H1 (cell line): Measurements from ENCODE around the gene CLEC16A. TPM values are rescaled to one million over a fixed set of nuclear protein-coding genes. Genes with fewer than 3 reads are reported as not detected.

Source experiments
- CTCF ChIA-PET: fragments of 300-600 bp; sonication (Branson Sonifier 250); formaldehyde crosslinking; loops from one replicate; lab custom pipeline; 2021; ENCODE audit not compliant: partially characterized antibody; lab: Charles Lee
- POLR2A ChIA-PET: fragments of 300-600 bp; sonication (Branson Sonifier 250); formaldehyde crosslinking; loops from one replicate; lab custom pipeline; 2021; ENCODE audit warnings: inconsistent platforms; ENCODE audit not compliant: partially characterized antibody; lab: Charles Lee
- DNase-seq, 2 experiments: peaks; one replicate each; pipeline versions ENCODE4 v3.0.0 to v3.0.0-alpha.2; 2010 to 2022; ENCODE audit warnings: low spot score in 2 of 2, low read depth in 1 of 2, mixed read lengths in 1 of 2
- FAIRE-seq: peaks from 2 replicates; lab custom pipeline; 2011; peaks lifted over from hg19 to GRCh38; lab: Jason Lieb, UNC
- H2AFZ ChIP-seq: 2 replicates; pipeline ENCODE4 v1.8.1; 2012; ENCODE audit warnings: low read length, inconsistent platforms
- H2AK5ac ChIP-seq: 2 replicates; pipeline ENCODE4 v1.6.1; 2013; ENCODE audit warnings: low read depth, low read length
- H2BK120ac ChIP-seq: replicated peaks from 2 replicates; pipeline ENCODE3; 2013; ENCODE audit warnings: low read depth, low read length, inconsistent platforms
- H2BK12ac ChIP-seq: 2 replicates; pipeline ENCODE4 v1.6.1; 2013; ENCODE audit warnings: low read depth, low read length
- H2BK15ac ChIP-seq: 2 replicates; pipeline ENCODE4 v1.6.1; 2013; ENCODE audit warnings: low read length
- H2BK20ac ChIP-seq: 2 replicates; pipeline ENCODE4 v1.6.1; 2013; ENCODE audit warnings: low read length
- H2BK5ac ChIP-seq: 2 replicates; pipeline ENCODE4 v1.6.1; 2013; ENCODE audit warnings: low read depth, low read length
- H3K14ac ChIP-seq: 2 replicates; pipeline ENCODE4 v1.6.1; 2013; ENCODE audit warnings: inconsistent platforms; ENCODE audit not compliant: insufficient read length
- H3K18ac ChIP-seq: 2 replicates; pipeline ENCODE4 v1.6.1; 2013; ENCODE audit warnings: low read length; ENCODE audit errors: extremely low read depth
- H3K23ac ChIP-seq: 2 replicates; pipeline ENCODE4 v1.6.1; 2013; ENCODE audit warnings: inconsistent platforms; ENCODE audit not compliant: insufficient read length
- H3K23me2 ChIP-seq: 2 replicates; pipeline ENCODE4 v1.6.1; 2013; ENCODE audit warnings: low read depth, low read length
- H3K27ac ChIP-seq: 2 replicates; pipeline ENCODE4 v1.6.1; 2011; ENCODE audit warnings: low read depth, low read length, inconsistent platforms
- H3K27me3 ChIP-seq, 4 experiments: replicated peaks in 1 of 4; 1 replicate in 1 of 4; 2 replicates in 3 of 4; pipeline versions ENCODE4 v1.6.1 to v1.8.1; 2011 to 2013; ENCODE audit warnings: low read length in 3 of 4, mild to moderate bottlenecking in 3 of 4, inconsistent platforms in 2 of 4, mixed read lengths in 2 of 4, moderate library complexity in 1 of 4; ENCODE audit not compliant: control insufficient read depth in 3 of 4, insufficient read depth in 3 of 4; ENCODE audit errors: extremely low read depth in 1 of 4
- H3K36me3 ChIP-seq, 4 experiments: 2 replicates each; pipeline versions ENCODE4 v1.6.1 to v1.8.1; 2011 to 2013; ENCODE audit warnings: mild to moderate bottlenecking in 4 of 4, low read length in 3 of 4, moderate library complexity in 2 of 4, control low read depth in 1 of 4, inconsistent platforms in 1 of 4; ENCODE audit not compliant: insufficient read depth in 4 of 4, control insufficient read depth in 2 of 4
- H3K4ac ChIP-seq: replicated peaks from 2 replicates; pipeline ENCODE3; 2013; ENCODE audit warnings: low read length, low read depth, mixed read lengths, inconsistent platforms; ENCODE audit not compliant: insufficient read length
- H3K4me1 ChIP-seq, 4 experiments: replicated peaks in 1 of 4; 1 replicate in 1 of 4; 2 replicates in 3 of 4; pipeline versions ENCODE4 v1.6.1 to v1.8.1; 2011 to 2013; ENCODE audit warnings: low read length in 3 of 4, inconsistent platforms in 2 of 4, mixed read lengths in 1 of 4; ENCODE audit not compliant: insufficient read depth in 4 of 4, control insufficient read depth in 3 of 4
- H3K4me2 ChIP-seq, 2 experiments: 2 replicates each; pipeline versions ENCODE4 v1.6.1 to v1.8.1; 2011 to 2013; ENCODE audit warnings: low read depth in 2 of 2, low read length in 2 of 2, control low read depth in 1 of 2, inconsistent platforms in 1 of 2, mild to moderate bottlenecking in 1 of 2; ENCODE audit not compliant: insufficient read depth in 1 of 2
- H3K4me3 ChIP-seq, 4 experiments: fragments of 200-600, 300-600 bp in 1 of 4; sonication (generic), shearing (Covaris generic), sonication (Bioruptor Twin) in 1 of 4; 2 replicates each; pipeline versions ENCODE4 v1.5.1 to v1.8.1; 2011 to 2016; ENCODE audit warnings: low read length in 4 of 4, low read depth in 3 of 4, control low read depth in 2 of 4, inconsistent platforms in 2 of 4, mild to moderate bottlenecking in 2 of 4, mixed read lengths in 1 of 4, moderate library complexity in 1 of 4; ENCODE audit not compliant: insufficient read depth in 2 of 4; ENCODE audit errors: extremely low read depth in 1 of 4
- H3K56ac ChIP-seq: replicated peaks from 2 replicates; pipeline ENCODE3; 2013; ENCODE audit warnings: low read depth, mild to moderate bottlenecking, mixed read lengths, low read length, inconsistent platforms; ENCODE audit not compliant: insufficient read length
- H3K79me1 ChIP-seq: 2 replicates; pipeline ENCODE4 v1.6.1; 2013; ENCODE audit warnings: low read depth, low read length, control low read depth
- H3K79me2 ChIP-seq, 2 experiments: 2 replicates each; pipeline versions ENCODE4 v1.6.1 to v1.8.1; 2012 to 2013; ENCODE audit warnings: low read length in 2 of 2, mild to moderate bottlenecking in 2 of 2, inconsistent platforms in 1 of 2; ENCODE audit not compliant: insufficient read depth in 2 of 2, control insufficient read depth in 1 of 2
- H3K9ac ChIP-seq, 4 experiments: replicated peaks in 1 of 4; 1 replicate in 1 of 4; 2 replicates in 3 of 4; pipeline versions ENCODE4 v1.6.1 to v1.8.1; 2011 to 2013; ENCODE audit warnings: low read depth in 3 of 4, low read length in 3 of 4, control low read depth in 2 of 4, mild to moderate bottlenecking in 2 of 4, moderate library complexity in 2 of 4, inconsistent platforms in 1 of 4; ENCODE audit errors: extremely low read depth in 1 of 4
- H3K9me3 ChIP-seq, 2 experiments: 2 replicates each; pipeline versions ENCODE4 v1.6.1 to v1.8.1; 2012 to 2013; ENCODE audit warnings: mild to moderate bottlenecking in 2 of 2, moderate library complexity in 2 of 2, control low read depth in 1 of 2, inconsistent platforms in 1 of 2, low read depth in 1 of 2, low read length in 1 of 2, mixed read lengths in 1 of 2; ENCODE audit not compliant: insufficient read depth in 2 of 2
- H4K20me1 ChIP-seq, 2 experiments: replicated peaks in 1 of 2; 2 replicates each; pipeline versions ENCODE3 to v1.8.1; 2011 to 2013; ENCODE audit warnings: inconsistent platforms in 2 of 2, low read length in 2 of 2, mild to moderate bottlenecking in 1 of 2; ENCODE audit not compliant: insufficient read depth in 2 of 2, control insufficient read depth in 1 of 2
- H4K5ac ChIP-seq: 2 replicates; pipeline ENCODE4 v1.6.1; 2013; ENCODE audit warnings: low read length, low read depth, mixed read lengths, inconsistent platforms; ENCODE audit not compliant: insufficient read length
- H4K8ac ChIP-seq: 2 replicates; pipeline ENCODE4 v1.8.0; 2013; ENCODE audit warnings: mild to moderate bottlenecking, moderate library complexity, low read length, inconsistent platforms; ENCODE audit not compliant: insufficient read depth; ENCODE audit errors: extremely low read depth
- H4K91ac ChIP-seq: replicated peaks from 2 replicates; pipeline ENCODE3; 2013; ENCODE audit warnings: low read length, mixed read lengths, inconsistent platforms; ENCODE audit not compliant: insufficient read length
- ATF3 ChIP-seq: IDR thresholded peaks from 2 replicates; pipeline ENCODE4 v1.6.1; 2011; ENCODE audit warnings: low read depth, mild to moderate bottlenecking, low read length; ENCODE audit not compliant: insufficient read depth
- BRCA1 ChIP-seq: IDR thresholded peaks from 2 replicates; pipeline ENCODE4 v1.6.1; 2012; ENCODE audit warnings: low read depth, low read length, improper control_type of control experiment
- EGR1 ChIP-seq: IDR thresholded peaks from 2 replicates; pipeline ENCODE4 v1.6.1; 2011; ENCODE audit warnings: low read depth, low read length, borderline replicate concordance
- RAD21 ChIP-seq, 2 experiments: IDR thresholded peaks in 1 of 2; conservative IDR thresholded peaks in 1 of 2; 2 replicates each; pipeline ENCODE4 v1.6.1; 2011; ENCODE audit warnings: low read depth in 2 of 2, low read length in 2 of 2, improper control_type of control experiment in 1 of 2, inconsistent platforms in 1 of 2, mild to moderate bottlenecking in 1 of 2, moderate library complexity in 1 of 2
- SIX5 ChIP-seq: IDR thresholded peaks from 2 replicates; pipeline ENCODE4 v1.6.1; 2011; ENCODE audit warnings: mild to moderate bottlenecking, low read depth, low read length
- SP2 ChIP-seq: IDR thresholded peaks from 2 replicates; pipeline ENCODE4 v1.6.1; 2012; ENCODE audit warnings: mild to moderate bottlenecking, low read length, inconsistent platforms
- WGBS, 2 experiments: shearing (Covaris generic) in 1 of 2; methylation state at CpG; one replicate each; pipeline versions ENCODE4 v1.1.6 to v1.1.7; 2013 to 2015; ENCODE audit warnings: low lambda C conversion rate in 2 of 2, mixed read lengths in 2 of 2, inconsistent platforms in 1 of 2, low coverage in 1 of 2, missing lambda C conversion rate in 1 of 2; ENCODE audit not compliant: insufficient replicate concordance in 2 of 2, insufficient coverage in 1 of 2, insufficient read length in 1 of 2; ENCODE audit errors: extremely low coverage in 1 of 2, missing lambda C conversion rate in 1 of 2; 5-methylcytosine and 5-hydroxymethylcytosine counted together
- polyA plus RNA-seq, 7 experiments: library from polyadenylated mRNA; depleted of rRNA in 3 of 7; stranded (reverse) in 5 of 7; unstranded in 2 of 7; fragments of >200 nt in 5 of 7; fragments of 200-250 nt in 2 of 7; gene quantifications; 1 replicate in 5 of 7; 2 replicates in 1 of 7; 4 replicates in 1 of 7; pipeline versions ENCODE4 v1.2.1 to v1.2.3, GENCODE V29; 2011 to 2013; ENCODE audit warnings: missing spikeins in 2 of 7, mixed read lengths in 2 of 7
- total RNA-seq: library from RNA; stranded (reverse); fragmentation: NEBNext Ultra II Directional; extraction: Animal tissue kit (Norgen Biotek cat#: 25700); gene quantifications from 2 replicates; pipeline ENCODE4 v1.2.1, GENCODE V29; 2021
- TF ChIP-seq, protein P1 (sequence below), 3 experiments: IDR thresholded peaks; 1 replicate in 2 of 3; 2 replicates in 1 of 3; pipeline versions ENCODE4 v1.5.1 to v1.6.1; 2011; ENCODE audit warnings: low read length in 3 of 3, mild to moderate bottlenecking in 3 of 3, inconsistent platforms in 2 of 3, low read depth in 1 of 3, moderate library complexity in 1 of 3; ENCODE audit not compliant: insufficient read depth in 1 of 3; ENCODE audit errors: control extremely low read depth in 1 of 3

The CLEC16A gene
- total and polyA plus RNA-seq, 2 of the 8 experiments (the other 6 are each of a cell fraction or from before 2014, with no cell fraction given), result 7.6 to 19.3 TPM

GRCh38 chr16:10981697-10982216 is 37.4 kb downstream of the CLEC16A start:
- no peaks in the 10 kb centered on the region; a peak in 1 of 8 replicates for H3K36me3 ChIP-seq
- CTCF ChIA-PET, result interaction anchor here (0.7 to 6.2 kb wide), 11 partner anchors 8 to 405 kb away, joined by 3 to 67 read pairs (median 4); no protein-coding TSS in a partner anchor
- H3K27ac ChIP-seq, result no peak overlapping the region
- H3K4me1 ChIP-seq, result 0 out of 7 replicates have a peak, but pooled peaks cover 0 to 2% (median 0%) of the 10 kb centered on the region in 4 experiments
- no peak overlapping the region for H2BK20ac ChIP-seq
- H3K23ac ChIP-seq, result no peak overlapping the region
- 73% methylated on average over 4 of the region's 4 CpGs; no CpG with 5 or more reads in 1 of the 2 experiments for WGBS, 2 experiments
- no peaks in the 10 kb centered on the region for H3K9me3 ChIP-seq
- no peak overlapping the region for H3K4me2 ChIP-seq
- no peak overlapping the region for H3K9ac ChIP-seq
- H2BK120ac ChIP-seq, result no peak overlapping the region
- no peak overlapping the region for H2BK15ac ChIP-seq
- peak in 1 of 2 experiments; percentile 69 for DNase-seq
- no peak for FAIRE-seq
- H2BK12ac ChIP-seq, result no peak overlapping the region
- H4K91ac ChIP-seq, result no peak overlapping the region
- no peak overlapping the region for H3K4me3 ChIP-seq
- H2AK5ac ChIP-seq, result no peak overlapping the region
- H3K27me3 ChIP-seq, result no peaks in the 10 kb centered on the region
- H4K20me1 ChIP-seq, result peaks cover 0 to 3% of the 10 kb centered on the region in 2 experiments
- H2BK5ac ChIP-seq, result no peak overlapping the region
- no peak overlapping the region for H4K5ac ChIP-seq
- no peak overlapping the region for H3K18ac ChIP-seq
- H3K79me1 ChIP-seq, result no peaks in the 10 kb centered on the region
- H2AFZ ChIP-seq, result no peak overlapping the region
- TF ChIP-seq EGR1 (peak; percentile 82), SIX5 (no peak), BRCA1 (no peak), SP2 (peak; percentile 57; the same call in 1 of the 2 replicates), RAD21 (IDR thresholded peaks at IDR 0.05 in 1 of 2, conservative IDR thresholded peaks at IDR 0.05 in 1 of 2; ENCODE audit: low read depth in 2 of 2, low read length in 2 of 2) (peak; percentile 52 to 66), ATF3 (no peak)
- TF ChIP-seq, protein P1, sequence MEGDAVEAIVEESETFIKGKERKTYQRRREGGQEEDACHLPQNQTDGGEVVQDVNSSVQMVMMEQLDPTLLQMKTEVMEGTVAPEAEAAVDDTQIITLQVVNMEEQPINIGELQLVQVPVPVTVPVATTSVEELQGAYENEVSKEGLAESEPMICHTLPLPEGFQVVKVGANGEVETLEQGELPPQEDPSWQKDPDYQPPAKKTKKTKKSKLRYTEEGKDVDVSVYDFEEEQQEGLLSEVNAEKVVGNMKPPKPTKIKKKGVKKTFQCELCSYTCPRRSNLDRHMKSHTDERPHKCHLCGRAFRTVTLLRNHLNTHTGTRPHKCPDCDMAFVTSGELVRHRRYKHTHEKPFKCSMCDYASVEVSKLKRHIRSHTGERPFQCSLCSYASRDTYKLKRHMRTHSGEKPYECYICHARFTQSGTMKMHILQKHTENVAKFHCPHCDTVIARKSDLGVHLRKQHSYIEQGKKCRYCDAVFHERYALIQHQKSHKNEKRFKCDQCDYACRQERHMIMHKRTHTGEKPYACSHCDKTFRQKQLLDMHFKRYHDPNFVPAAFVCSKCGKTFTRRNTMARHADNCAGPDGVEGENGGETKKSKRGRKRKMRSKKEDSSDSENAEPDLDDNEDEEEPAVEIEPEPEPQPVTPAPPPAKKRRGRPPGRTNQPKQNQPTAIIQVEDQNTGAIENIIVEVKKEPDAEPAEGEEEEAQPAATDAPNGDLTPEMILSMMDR (IDR thresholded peaks at IDR 0.05; ENCODE audit: control extremely low read depth in 1 of 3, insufficient read depth in 1 of 3, low read depth in 1 of 3, low read length in 3 of 3), result peak; percentile 75 to 94 (median 86)
- TF ChIP-seq, all 59 proteins: peak for 4
- no peak overlapping the region for H4K8ac ChIP-seq
- H3K79me2 ChIP-seq, result no peaks in the 10 kb centered on the region
- H3K56ac ChIP-seq, result no peak overlapping the region
- H3K4ac ChIP-seq, result no peak overlapping the region
- H3K14ac ChIP-seq, result no peak overlapping the region
- no peaks in the 10 kb centered on the region for H3K23me2 ChIP-seq
- POLR2A ChIA-PET, result interaction anchor here (0.6 kb wide), 1 partner anchor 385 kb away, joined by 3 read pairs; no protein-coding TSS in a partner anchor
